DMS153 treated with DMSO at 0.1 percent for 48 hours (cell line): ENCODE results near the gene CCNE1.
"Not testable (repeated sequence)": the region's sequence is repeated elsewhere in the genome, so short reads cannot be mapped to it uniquely, and the experiment has no call there.

Experiments used
- DNase-seq: peaks from one replicate; lab custom pipeline; 2025; ENCODE audit not compliant: unreplicated experiment; lab: John Stamatoyannopoulos, UW

The CCNE1 gene

DNA sequence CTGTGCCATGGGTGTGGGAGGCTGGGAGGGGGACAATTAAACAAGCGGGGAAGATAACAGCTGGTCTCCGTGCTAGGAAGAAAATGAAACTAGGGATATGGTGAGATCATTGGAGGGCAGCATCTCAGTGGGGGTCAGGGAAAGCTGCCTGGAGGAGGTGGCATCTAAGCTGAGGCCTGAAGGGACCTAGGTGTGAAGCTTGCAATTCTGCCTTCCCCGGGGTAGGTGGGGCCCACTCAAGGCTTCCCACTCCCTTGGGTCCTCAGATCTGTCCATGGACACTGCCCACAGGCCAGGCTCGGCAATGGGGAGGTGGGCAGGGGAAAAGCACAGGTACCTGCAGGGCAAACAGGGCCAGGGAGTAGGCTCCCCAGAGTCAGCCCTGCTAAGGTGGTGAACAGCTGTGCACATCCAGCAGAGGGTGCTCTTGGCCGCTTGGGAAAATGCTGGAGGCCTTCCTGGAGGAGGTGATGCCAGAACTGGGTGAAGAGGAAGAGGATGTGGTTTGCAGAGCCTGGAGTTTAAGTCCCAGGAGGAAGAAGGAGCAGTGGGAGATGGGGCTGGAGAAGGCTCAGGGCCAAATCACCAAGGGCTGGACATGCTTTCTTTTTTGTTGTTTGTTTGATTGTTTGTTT, 25.7 kb upstream of the CCNE1 start:
- no peak for DNase-seq

- no peak for DNase-seq
Measured at GRCh38 chr19:29787281-29787680, 24.5 kb upstream of the CCNE1 start.

- DNase-seq = no peak
Measured at GRCh38 chr19:29789007-29789406, 22.8 kb upstream of the CCNE1 start.

DNA sequence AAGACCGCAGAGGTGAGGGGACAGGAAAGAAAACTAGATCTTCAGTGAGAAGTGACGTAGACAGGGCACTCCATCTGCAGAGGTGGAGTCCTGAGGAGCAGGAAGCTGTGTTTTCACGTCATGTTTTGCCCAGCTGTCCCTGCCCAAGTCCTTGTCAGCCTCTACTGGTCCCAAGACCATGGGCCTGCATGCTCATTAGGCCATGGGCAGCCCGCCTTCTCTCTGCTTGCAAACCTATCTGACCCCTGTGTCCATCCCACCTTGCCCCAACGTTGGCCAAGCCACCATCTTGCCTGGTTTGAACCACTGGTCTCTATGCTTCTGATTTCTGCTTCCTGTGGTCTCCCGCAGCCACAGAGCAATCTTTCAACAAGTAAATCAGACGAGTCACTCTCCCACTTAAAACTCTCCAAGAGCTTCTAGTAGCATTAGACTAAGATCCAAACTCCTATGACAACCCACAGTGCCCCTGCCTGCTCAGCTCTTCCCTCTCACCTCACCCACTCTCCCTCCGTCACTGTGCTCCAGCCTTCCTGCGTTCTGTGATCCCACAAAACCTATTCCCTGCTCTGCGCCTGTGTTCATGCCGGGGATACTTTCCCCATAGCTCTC, 18.6 kb upstream of the CCNE1 start:
- no peak for DNase-seq

DNA sequence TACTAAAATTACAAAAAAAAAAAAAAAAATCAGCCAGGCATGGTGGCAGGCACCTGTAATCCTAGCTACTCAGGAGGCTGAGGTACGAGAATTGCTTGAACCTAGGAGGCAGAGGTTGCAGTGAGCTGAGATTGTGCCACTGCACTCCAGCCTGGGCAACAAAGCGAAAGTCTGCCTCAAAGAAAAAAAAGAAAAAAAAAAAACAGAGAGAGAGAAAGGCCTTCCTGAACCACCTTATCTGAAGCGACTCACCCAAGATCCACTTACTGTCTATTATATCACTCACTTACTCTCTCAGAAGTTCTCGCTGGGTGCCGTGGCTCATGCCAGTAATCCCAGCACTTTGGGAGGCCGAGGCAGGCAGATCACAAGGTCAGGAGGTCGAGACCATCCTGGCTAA, 17.3 kb upstream of the CCNE1 start:
- DNase-seq = not testable (repeated sequence)

DNA sequence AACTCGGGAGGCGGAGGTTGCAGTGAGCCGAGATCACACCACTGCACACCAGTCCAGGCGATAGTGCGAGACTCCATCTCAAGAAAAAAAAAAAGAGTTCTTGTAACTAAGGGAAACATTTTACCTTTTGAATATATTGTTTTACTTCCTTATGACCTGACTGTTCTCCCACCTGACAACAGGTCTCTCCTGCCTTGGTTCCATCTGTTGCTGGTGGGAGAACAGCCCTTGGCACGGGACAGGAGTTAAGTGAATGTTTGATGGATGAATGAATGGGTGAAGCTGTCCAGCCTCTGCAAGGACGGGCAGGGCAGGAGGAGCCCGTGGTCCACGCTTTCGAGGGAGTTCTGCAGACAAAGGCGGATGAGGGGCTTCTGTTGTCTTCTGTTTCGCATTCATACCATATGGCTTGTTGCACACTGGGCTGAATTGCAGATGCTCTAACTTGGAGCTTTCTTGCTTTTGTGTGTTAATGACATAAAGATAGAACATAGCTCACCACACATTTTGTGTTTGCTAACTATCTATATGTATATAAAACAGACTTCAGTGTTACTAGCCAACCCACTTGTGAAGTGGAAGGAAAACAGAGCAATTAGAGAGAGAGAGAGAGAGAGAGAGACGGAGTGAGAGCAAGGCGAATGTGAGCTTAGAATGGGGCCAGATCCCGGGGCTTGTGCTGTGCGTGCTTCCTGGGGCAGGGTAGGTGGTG, 16.2 kb upstream of the CCNE1 start:
- no peak for DNase-seq

- no peak for DNase-seq
Measured at GRCh38 chr19:29796173-29796573, 15.6 kb upstream of the CCNE1 start.

DNA sequence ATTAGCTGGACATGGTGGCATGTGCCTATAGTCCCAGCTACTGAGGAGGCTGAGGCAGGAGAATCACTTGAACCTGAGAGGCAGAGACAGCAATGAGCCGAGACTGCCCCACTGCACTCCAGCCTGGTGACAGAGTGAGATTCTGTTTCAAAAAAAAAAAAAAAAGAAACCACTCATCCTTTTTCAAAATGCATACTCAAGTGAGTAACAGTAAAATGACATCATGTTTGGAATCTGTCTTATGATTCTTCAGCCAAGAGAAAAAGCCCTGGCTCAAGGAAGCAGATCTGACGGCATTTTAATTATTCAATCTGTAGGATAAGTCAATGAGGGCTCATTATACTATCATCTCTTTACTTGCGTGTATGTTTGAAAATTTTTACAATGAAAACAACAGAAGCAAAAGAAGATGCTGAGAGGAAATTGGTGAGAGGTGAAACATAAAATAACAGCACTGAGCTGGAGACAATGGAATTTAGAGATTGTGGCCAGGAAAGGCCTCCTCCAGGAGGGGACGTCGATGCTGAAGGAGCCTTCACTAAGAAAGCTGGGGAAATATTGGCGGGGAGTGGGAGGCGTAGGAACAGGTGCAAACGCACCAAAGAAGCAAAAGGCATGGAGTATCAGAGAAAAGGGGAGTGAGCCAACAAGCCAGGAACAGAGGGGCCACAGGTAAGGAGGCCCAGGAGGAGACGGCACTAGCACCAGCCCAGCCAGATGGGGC, 12.9 kb upstream of the CCNE1 start:
- DNase-seq = no peak

DNA sequence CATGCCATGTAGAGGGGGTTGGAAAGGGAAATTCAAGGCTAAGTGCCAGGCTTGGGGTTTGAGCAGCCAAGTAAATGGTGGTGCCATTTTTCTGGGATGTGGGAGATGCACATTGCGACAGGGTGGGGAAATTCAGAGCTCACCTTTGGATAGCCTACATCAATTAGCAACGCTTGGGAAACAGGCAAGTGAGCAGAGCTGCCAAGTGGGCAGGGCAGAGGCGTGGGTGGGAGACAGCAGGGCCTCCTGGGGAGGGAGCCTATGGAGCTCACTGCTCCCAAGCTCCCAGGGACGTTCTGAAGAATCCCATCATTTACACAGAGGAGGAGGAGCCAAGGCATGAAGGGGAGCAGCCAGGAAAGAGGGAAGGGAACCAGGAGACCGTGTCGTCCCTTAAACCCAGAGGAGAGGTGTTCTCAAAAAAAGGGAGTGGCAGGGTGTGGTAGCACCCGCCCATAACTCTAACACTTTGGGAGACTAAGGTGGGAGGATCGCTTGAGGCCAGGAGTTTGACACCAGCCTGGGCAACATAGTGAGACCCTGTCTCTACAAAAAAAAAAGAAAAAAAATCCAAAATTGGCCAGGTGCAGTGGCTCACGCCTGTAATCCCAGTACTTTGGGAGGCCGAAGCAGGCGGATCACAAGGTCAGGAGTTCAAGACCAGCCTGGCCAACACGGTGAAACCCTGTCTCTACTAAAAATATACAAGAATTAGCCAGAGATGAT, 11.5 kb upstream of the CCNE1 start:
- DNase-seq = no peak

DNA sequence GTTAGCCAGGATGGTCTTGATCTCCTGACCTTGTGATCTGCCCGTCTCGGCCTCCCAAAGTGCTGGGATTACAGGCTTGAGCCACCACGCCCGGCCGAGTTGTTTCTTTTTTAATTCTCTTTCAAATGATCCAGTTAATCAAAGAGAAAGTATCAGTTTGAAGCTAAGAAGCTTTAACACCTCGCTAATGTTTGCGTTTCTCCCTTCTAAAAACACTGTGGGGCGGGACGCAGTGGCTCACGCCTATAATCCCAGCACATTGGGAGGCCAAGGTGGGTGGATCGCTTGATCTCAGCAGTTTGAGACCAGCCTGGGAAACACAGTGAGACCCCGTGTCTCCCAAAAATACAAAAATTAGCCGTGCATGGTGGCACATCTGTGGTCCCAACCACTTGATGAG, 7.8 kb upstream of the CCNE1 start:
- not testable (repeated sequence) for DNase-seq

GRCh38 chr19:29804493-29804892, 7.3 kb upstream of the CCNE1 start:
- no peak for DNase-seq

DNA sequence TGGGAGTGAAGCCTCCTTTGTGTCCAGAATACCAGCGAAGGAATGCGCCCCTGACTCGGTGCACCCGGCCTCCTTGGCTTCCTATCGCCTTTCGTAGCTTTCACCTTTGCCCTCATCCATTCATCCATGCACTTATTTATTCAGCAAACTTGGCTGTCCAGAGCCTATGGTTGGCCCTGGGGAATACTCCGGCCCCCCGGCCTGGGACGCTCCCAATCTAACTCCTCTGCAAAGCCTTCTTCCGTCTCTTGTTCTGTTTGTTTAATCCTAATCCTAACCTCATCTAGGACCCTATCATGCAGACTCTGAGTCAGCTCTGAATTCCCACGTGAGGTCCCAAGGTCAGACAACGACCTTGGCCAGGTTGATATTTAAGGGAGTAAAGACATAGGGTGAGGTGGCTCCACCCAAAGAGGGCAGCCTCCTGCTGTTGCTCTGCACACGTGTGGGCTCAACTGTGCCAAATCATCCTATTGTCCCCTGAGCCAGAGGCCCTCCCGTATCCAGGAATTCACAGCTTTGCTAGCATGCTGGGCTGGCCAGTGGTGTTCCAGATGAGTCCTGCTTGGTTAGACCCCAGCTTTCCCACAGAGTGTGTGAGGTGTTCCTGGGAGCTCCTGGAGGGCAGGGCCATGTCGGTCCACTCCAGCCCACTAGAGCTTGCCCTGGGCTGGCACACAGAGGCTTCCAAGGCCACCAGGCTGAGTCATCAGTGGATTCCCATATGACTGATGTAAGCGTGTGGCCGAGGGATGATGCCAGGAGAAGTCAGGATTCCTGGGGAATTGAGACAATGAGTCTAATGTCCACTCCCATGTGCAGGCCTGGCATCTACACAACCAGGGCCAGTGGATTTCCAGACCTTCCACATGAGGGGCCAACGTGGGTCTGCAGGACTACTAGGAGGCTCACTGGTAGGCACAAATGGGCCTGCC, 6.5 kb upstream of the CCNE1 start:
- no peak for DNase-seq

- DNase-seq = no peak
Measured at GRCh38 chr19:29806098-29806866, 5.5 kb upstream of the CCNE1 start.

GRCh38 chr19:29807178-29807577, 4.6 kb upstream of the CCNE1 start:
- no peak for DNase-seq

DNA sequence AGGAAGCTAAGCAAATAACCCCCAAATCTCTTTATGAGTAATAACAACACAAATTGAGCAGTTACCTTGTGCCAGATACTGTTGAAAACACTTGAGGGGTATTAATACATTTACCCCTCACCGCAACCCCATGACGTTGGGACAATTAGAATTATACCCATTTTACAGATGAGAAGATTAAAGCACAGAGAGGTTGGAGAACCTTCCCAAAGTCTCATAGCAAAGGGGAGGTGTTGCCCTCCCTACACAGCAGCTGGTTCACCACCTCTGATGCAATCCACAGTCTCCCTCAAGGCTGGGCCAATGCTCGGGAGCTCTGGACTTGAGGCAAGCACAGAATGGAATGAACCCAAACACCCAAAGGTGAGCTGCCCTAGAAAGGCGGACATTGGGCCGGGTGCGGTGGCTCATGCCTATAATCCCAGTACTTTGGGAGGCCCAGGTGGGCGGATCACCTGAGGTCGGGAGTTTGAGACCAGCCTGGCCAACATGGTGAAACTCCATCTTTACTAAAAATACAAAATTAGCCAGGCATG, 3.9 kb upstream of the CCNE1 start:
- no peak for DNase-seq

DNA sequence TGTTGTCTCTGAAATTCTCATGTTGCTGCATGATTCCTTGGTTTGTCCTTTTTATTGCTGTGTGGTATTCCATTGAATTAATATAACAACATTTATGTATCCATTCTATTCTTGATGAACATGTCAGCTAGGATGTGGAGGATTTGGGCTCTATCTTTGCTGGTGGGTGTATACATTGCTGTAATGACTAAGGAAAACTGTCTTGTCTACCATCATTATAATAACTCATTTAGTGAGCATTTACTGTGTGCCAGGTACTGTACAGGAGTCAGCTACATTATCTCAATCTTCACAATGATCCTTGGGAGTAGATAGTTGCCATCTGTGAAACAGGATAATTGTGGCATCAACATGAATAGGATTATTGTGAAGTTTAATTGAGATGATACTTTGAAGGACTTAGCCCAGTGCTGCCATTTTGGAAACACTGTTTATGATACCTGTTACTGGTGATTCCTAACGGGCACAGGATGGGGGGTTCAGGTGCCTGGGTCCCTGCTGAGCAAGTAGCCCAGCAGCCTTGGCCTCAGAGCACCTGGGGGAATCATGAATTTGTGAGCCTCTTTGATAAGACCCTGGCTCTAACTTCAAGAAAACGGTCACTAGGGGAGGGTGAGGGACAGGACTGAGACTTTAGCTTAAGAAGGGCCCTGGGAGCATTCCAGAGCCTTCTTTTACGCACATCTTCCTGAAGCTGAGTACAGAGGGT, 1.8 kb upstream of the CCNE1 start:
- no peak for DNase-seq

GRCh38 chr19:29810504-29810871, 1.3 kb upstream of the CCNE1 start:
- no peak for DNase-seq

GRCh38 chr19:29812080-29812880, 489 bp downstream of the CCNE1 start:
- DNase-seq = no peak
